Measurements from ENCODE around the gene XKR8. TPM values are rescaled to one million over a fixed set of nuclear protein-coding genes. Genes with fewer than 3 reads are reported as not detected.

The XKR8 gene
- total and polyA plus RNA-seq, 2 of the 13 experiments (the other 11 are each of a cell fraction or from before 2014, with no cell fraction given): 5.4 to 6.3 TPM

- WGBS (ENCODE audit: low lambda C conversion rate): 76% methylated on average over 3 of the region's 4 CpGs
- intact Hi-C loops (cut with micrococcal nuclease; ENCODE audit: unreplicated experiment) (no loop called here), in situ Hi-C loops (cut with HindIII; ENCODE audit: extremely low pct_ligation_motif_present, low pct_unique_long_range_greater_than_20kb) (no loop called here)
- H3K27ac ChIP-seq (ENCODE audit: extremely low read length, insufficient read depth, low read length): no peak overlapping the region
- H3K4me3 ChIP-seq (replicated peaks in 1 of 3; ENCODE audit: insufficient read depth in 1 of 3, low read depth in 2 of 3, low read length in 3 of 3): no peak overlapping the region
- H4K20me1 ChIP-seq (ENCODE audit: insufficient read depth, low read length): no peaks in the 10 kb centered on the region
- DNase-seq (ENCODE audit: low spot score): no peak
- no peaks in the 10 kb centered on the region for H3K79me2 ChIP-seq (ENCODE audit: insufficient read depth, low read length)
- no peak overlapping the region for H3K4me2 ChIP-seq (ENCODE audit: low read depth, low read length)
- no peak overlapping the region for H2AFZ ChIP-seq (ENCODE audit: low read length)
- H3K9ac ChIP-seq (ENCODE audit: insufficient read depth, low read depth, low read length): no peak overlapping the region
- BruUV-seq (replicated peaks): no TSS peak
- no peaks in the 10 kb centered on the region for H3K27me3 ChIP-seq (ENCODE audit: control insufficient read depth in 1 of 2, insufficient read depth in 2 of 2, low read length in 2 of 2)
- FAIRE-seq: no peak
- peaks cover 33% of the 10 kb centered on the region for H3K4me1 ChIP-seq (ENCODE audit: insufficient read depth, low read length)
- H3K36me3 ChIP-seq (replicated peaks in 1 of 2; ENCODE audit: control insufficient read depth in 1 of 2, insufficient read depth in 2 of 2, low read length in 2 of 2): no peaks in the 10 kb centered on the region; a peak in 2 of 5 replicates
- POLR2A ChIA-PET: no interaction called here
- TF ChIP-seq HOXA3 (CRISPR knock-in tag; IDR thresholded peaks at IDR 0.05) (no peak), SIX4 (CRISPR knock-in tag; IDR thresholded peaks at IDR 0.05) (no peak), KLF15 (CRISPR knock-in tag; IDR thresholded peaks at IDR 0.05; ENCODE audit: borderline replicate concordance) (no peak), ZNF761 (CRISPR knock-in tag; conservative IDR thresholded peaks at IDR 0.05) (no peak), CBX5 (CRISPR knock-in tag; IDR thresholded peaks at IDR 0.05; ENCODE audit: borderline replicate concordance) (no peak), HMGXB4 (CRISPR knock-in tag; IDR thresholded peaks at IDR 0.05; ENCODE audit: borderline replicate concordance in 1 of 2, low read depth in 1 of 2) (no peak), ZNF687 (CRISPR knock-in tag; IDR thresholded peaks at IDR 0.05) (no peak), ZNF839 (CRISPR knock-in tag; IDR thresholded peaks at IDR 0.05; ENCODE audit: borderline replicate concordance) (no peak), ZNF317 (CRISPR knock-in tag; IDR thresholded peaks at IDR 0.05) (no peak), HIC2 (CRISPR knock-in tag; IDR thresholded peaks at IDR 0.05; ENCODE audit: low read depth) (no peak), CSRNP1 (CRISPR knock-in tag; IDR thresholded peaks at IDR 0.05) (no peak), GFI1 (CRISPR knock-in tag; IDR thresholded peaks at IDR 0.05; ENCODE audit: borderline replicate concordance) (no peak), ZNF343 (CRISPR knock-in tag; IDR thresholded peaks at IDR 0.05) (no peak), ATF7 (IDR thresholded peaks at IDR 0.05) (no peak), ATF7 (CRISPR knock-in tag; IDR thresholded peaks at IDR 0.05) (no peak)
- CTCF ChIA-PET (ENCODE audit: low intra/inter-chr PET ratio, low total read pairs): no interaction called here
- ATAC-seq: no peak
- no peaks in the 10 kb centered on the region for H3K9me3 ChIP-seq (ENCODE audit: low read length)
Observed at GRCh38 chr1:27961646-27962221, 2.0 kb downstream of the XKR8 start.

Data from HepG2 (cell line).